Measurements from ENCODE around the gene HS1BP3.

The HS1BP3 gene

GRCh38 chr2:20612925-20613916, 37.7 kb downstream of the HS1BP3 start:
- no peaks in the 10 kb centered on the region for H3K9me3 ChIP-seq (ENCODE audit: control insufficient read depth, low read length)
- H3K9ac ChIP-seq, result no peak overlapping the region
- peaks cover 7% of the 10 kb centered on the region for H3K4me1 ChIP-seq
- H3K79me2 ChIP-seq, result no peaks in the 10 kb centered on the region
- no peaks in the 10 kb centered on the region for H3K36me3 ChIP-seq (ENCODE audit: control insufficient read depth, insufficient read depth, low read length)
- no peaks in the 10 kb centered on the region for H3K27me3 ChIP-seq (ENCODE audit: control insufficient read depth, insufficient read depth, low read length)
- H3K27ac ChIP-seq, result no peak overlapping the region
- no peak overlapping the region for H2AFZ ChIP-seq
- H3K4me2 ChIP-seq (ENCODE audit: low read length), result no peak overlapping the region
- TF ChIP-seq, protein P1, sequence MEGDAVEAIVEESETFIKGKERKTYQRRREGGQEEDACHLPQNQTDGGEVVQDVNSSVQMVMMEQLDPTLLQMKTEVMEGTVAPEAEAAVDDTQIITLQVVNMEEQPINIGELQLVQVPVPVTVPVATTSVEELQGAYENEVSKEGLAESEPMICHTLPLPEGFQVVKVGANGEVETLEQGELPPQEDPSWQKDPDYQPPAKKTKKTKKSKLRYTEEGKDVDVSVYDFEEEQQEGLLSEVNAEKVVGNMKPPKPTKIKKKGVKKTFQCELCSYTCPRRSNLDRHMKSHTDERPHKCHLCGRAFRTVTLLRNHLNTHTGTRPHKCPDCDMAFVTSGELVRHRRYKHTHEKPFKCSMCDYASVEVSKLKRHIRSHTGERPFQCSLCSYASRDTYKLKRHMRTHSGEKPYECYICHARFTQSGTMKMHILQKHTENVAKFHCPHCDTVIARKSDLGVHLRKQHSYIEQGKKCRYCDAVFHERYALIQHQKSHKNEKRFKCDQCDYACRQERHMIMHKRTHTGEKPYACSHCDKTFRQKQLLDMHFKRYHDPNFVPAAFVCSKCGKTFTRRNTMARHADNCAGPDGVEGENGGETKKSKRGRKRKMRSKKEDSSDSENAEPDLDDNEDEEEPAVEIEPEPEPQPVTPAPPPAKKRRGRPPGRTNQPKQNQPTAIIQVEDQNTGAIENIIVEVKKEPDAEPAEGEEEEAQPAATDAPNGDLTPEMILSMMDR (IDR thresholded peaks at IDR 0.05), result no peak
- H3K4me3 ChIP-seq (ENCODE audit: low read depth, low read length), result no peak overlapping the region

- Histone ChIP-seq H3K4me1 (no peaks in the 10 kb centered on the region), H3K27ac (peak overlapping the region; percentile 48), H3K9me3 (ENCODE audit: control insufficient read depth, low read length) (no peaks in the 10 kb centered on the region), H3K9ac (no peak overlapping the region), H2AFZ (no peak overlapping the region), H3K36me3 (ENCODE audit: control insufficient read depth, insufficient read depth, low read length) (no peaks in the 10 kb centered on the region), H3K79me2 (no peaks in the 10 kb centered on the region), H3K4me3 (ENCODE audit: low read depth, low read length) (no peak overlapping the region), H3K4me2 (ENCODE audit: low read length) (no peak overlapping the region), H3K27me3 (ENCODE audit: control insufficient read depth, insufficient read depth, low read length) (no peaks in the 10 kb centered on the region)
- TF ChIP-seq, protein P1 (IDR thresholded peaks at IDR 0.05), result no peak
These were observed 39.0 kb downstream of the HS1BP3 start for GRCh38 chr2:20611844-20612356.

DNA sequence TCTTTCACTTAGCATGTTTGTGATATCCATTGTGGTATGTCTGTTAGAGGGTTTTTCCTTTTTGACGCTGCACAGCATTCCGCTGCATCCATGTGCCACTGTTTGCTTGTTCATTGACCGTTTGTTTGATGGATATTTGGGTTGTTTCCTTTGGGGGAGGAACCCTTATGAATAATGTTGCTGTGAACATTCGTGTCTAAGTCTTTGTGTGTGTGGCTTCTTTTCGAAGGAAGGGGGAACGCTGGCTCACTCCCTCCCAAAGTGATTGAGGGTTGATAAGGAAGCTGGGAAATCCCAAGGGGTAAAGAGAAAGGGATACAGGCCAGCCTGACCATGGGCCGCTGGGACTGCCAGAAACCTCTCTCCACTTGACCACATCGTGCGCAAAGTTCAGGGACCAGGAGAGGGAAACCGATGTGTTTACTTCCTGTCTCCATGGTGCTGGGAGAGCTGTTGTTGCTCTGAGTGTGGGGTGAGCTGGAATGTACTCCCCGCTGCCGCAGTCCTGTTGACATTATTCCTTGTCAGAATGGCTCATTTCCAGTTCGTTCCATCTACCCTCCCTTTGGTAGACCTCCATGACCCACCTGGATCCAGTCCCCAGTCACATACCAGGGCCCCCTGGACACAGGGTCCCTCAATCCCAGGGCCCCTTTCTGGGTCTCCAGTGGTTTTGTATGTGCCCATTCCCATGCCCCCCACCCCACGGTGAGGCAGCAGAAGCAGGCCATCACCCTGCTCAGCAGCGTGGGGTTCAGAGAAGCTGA, 39.6 kb downstream of the HS1BP3 start:
- H3K4me1 ChIP-seq, result no peaks in the 10 kb centered on the region

GRCh38 chr2:20609995-20610357, 40.9 kb downstream of the HS1BP3 start:
- no peak overlapping the region for H3K27ac ChIP-seq
- no peak overlapping the region for H3K4me2 ChIP-seq (ENCODE audit: low read length)
- no peaks in the 10 kb centered on the region for H3K27me3 ChIP-seq (ENCODE audit: control insufficient read depth, insufficient read depth, low read length)
- no peak overlapping the region for H3K4me3 ChIP-seq (ENCODE audit: low read depth, low read length)
- H3K79me2 ChIP-seq, result no peaks in the 10 kb centered on the region
- no peaks in the 10 kb centered on the region for H3K4me1 ChIP-seq
- no peaks in the 10 kb centered on the region for H3K36me3 ChIP-seq (ENCODE audit: control insufficient read depth, insufficient read depth, low read length)
- H3K9ac ChIP-seq, result no peak overlapping the region
- H2AFZ ChIP-seq, result no peak overlapping the region
- TF ChIP-seq, protein P1 (IDR thresholded peaks at IDR 0.05), result no peak
- H3K9me3 ChIP-seq (ENCODE audit: control insufficient read depth, low read length), result no peaks in the 10 kb centered on the region

More for the DNA sequence above, 39.6 kb downstream of the HS1BP3 start:
- Histone ChIP-seq H2AFZ (no peak overlapping the region), H3K9ac (no peak overlapping the region), H3K36me3 (ENCODE audit: control insufficient read depth, insufficient read depth, low read length) (no peaks in the 10 kb centered on the region), H3K79me2 (no peaks in the 10 kb centered on the region), H3K4me2 (ENCODE audit: low read length) (no peak overlapping the region), H3K4me3 (ENCODE audit: low read depth, low read length) (no peak overlapping the region), H3K9me3 (ENCODE audit: control insufficient read depth, low read length) (no peaks in the 10 kb centered on the region), H3K27ac (peak overlapping the region; percentile 48), H3K27me3 (ENCODE audit: control insufficient read depth, insufficient read depth, low read length) (no peaks in the 10 kb centered on the region)
- TF ChIP-seq, protein P1 (IDR thresholded peaks at IDR 0.05), result no peak
